K562 (cell line): Measurements from ENCODE around the gene BEST2. TPM values are rescaled to one million over a fixed set of nuclear protein-coding genes. Genes with fewer than 3 reads are reported as not detected.

Source experiments
- ETV1 ChIP-seq: fragments of 450-650 bp; conservative IDR thresholded peaks from 2 replicates; pipeline ENCODE4 v1.6.1; 2016; ENCODE audit warnings: missing genetic modification characterization, control low read depth, low read depth, missing compliant biosample characterization
- FOSL1 ChIP-seq: fragments of 200-800 bp; sonication (Bioruptor generic); conservative IDR thresholded peaks from 2 replicates; pipeline ENCODE4 v1.6.1; 2016; ENCODE audit warnings: missing genetic modification characterization, missing compliant biosample characterization
- GABPA ChIP-seq: fragments of 200-800 bp; sonication (Bioruptor generic); conservative IDR thresholded peaks from 2 replicates; pipeline ENCODE4 v1.6.1; 2016; ENCODE audit warnings: low read depth, missing genetic modification characterization, missing compliant biosample characterization
- ILF3 ChIP-seq: fragments of 450-650 bp; IDR thresholded peaks from 2 replicates; pipeline ENCODE4 v1.6.1; 2018; ENCODE audit warnings: antibody characterized with exemption, mild to moderate bottlenecking, moderate library complexity, borderline replicate concordance
- KAT8 ChIP-seq: fragments of 450-650 bp; IDR thresholded peaks from 2 replicates; pipeline ENCODE4 v1.6.1; 2016; ENCODE audit warnings: low read depth, mild to moderate bottlenecking
- LARP7 ChIP-seq: fragments of 450-650 bp; IDR thresholded peaks from 2 replicates; pipeline ENCODE4 v1.6.1; 2016
- MLLT1 ChIP-seq, 2 experiments: fragments of 450-650 bp; IDR thresholded peaks; 2 replicates each; pipeline ENCODE4 v1.6.1; 2016
- POLR2B ChIP-seq: fragments of 450-650 bp; IDR thresholded peaks from 2 replicates; pipeline ENCODE4 v1.6.1; 2018; ENCODE audit warnings: low read depth; ENCODE audit not compliant: partially characterized antibody
- RBM39 ChIP-seq: fragments of 200-400 bp; formaldehyde crosslinking; optimal IDR thresholded peaks from 2 replicates; pipeline ENCODE3; 2018; ENCODE audit warnings: low read depth, low read length
- TCFL5 ChIP-seq: fragments of 250-450 bp; sonication (Bioruptor Pico); conservative IDR thresholded peaks from 2 replicates; pipeline ENCODE4 v1.6.1; 2021; ENCODE audit warnings: mild to moderate bottlenecking, moderate library complexity, matching md5 sums
- ZKSCAN3 ChIP-seq: fragments of 250-450 bp; sonication (Bioruptor Pico); IDR thresholded peaks from 2 replicates; pipeline ENCODE4 v1.4.0; 2020
- polyA plus RNA-seq, 8 experiments: library from polyadenylated mRNA; depleted of rRNA in 4 of 8; stranded (reverse) in 5 of 8; unstranded in 3 of 8; fragments of >200 nt; fragmentation: Nextera tagmentation in 2 of 8; fragmentation: Illumina TruSeq in 1 of 8; extraction: Ambion mirVana in 2 of 8; extraction: Trizol in 1 of 8; gene quantifications; 2 replicates each; pipeline versions ENCODE4 v1.2.1 to v1.2.3, GENCODE V29; 2011 to 2014; ENCODE audit warnings: inconsistent platforms in 1 of 8, missing spikeins in 1 of 8
- total RNA-seq, 7 experiments: library from RNA; depleted of rRNA in 6 of 7; stranded (reverse); fragments of >200 nt in 6 of 7; fragmentation: Illumina TruSeq in 2 of 7; extraction: Trizol in 2 of 7; gene quantifications; 2 replicates each; pipeline versions ENCODE4 v1.2.1 to v1.2.3, GENCODE V29; 2011 to 2021; ENCODE audit warnings: low replicate concordance in 1 of 7
- TF ChIP-seq, protein P1 (sequence below), 3 experiments: fragments of 200-800 bp in 1 of 3; fragments of 250-450 bp in 1 of 3; fragments of 450-650 bp in 1 of 3; sonication (Bioruptor Pico) in 1 of 3; sonication (Bioruptor generic) in 1 of 3; formaldehyde crosslinking in 1 of 3; IDR thresholded peaks; 2 replicates each; pipeline versions ENCODE4 v1.6.1 to v1.8.0; 2016 to 2022; ENCODE audit warnings: mild to moderate bottlenecking in 2 of 3, missing genetic modification characterization in 2 of 3, missing compliant biosample characterization in 1 of 3, moderate library complexity in 1 of 3
- TF ChIP-seq, protein P2 (sequence below): sonication (generic); formaldehyde crosslinking; IDR thresholded peaks from 2 replicates; pipeline ENCODE4 v1.8.1; 2023; ENCODE audit warnings: mild to moderate bottlenecking, missing genetic modification reagents
- TF ChIP-seq, protein P3 (sequence below): sonication (generic); formaldehyde crosslinking; IDR thresholded peaks from 2 replicates; pipeline ENCODE4 v1.5.0; 2020; ENCODE audit warnings: missing genetic modification reagents
- TF ChIP-seq, protein P4 (sequence below): fragments of 250-450 bp; sonication (Bioruptor Pico); IDR thresholded peaks from 2 replicates; pipeline ENCODE4 v1.9.0; 2021; ENCODE audit warnings: mild to moderate bottlenecking, inconsistent platforms

Gene BEST2
- total and polyA plus RNA-seq, 9 of the 15 experiments (the other 6 are each of a cell fraction or from before 2014, with no cell fraction given), result not detected

DNA sequence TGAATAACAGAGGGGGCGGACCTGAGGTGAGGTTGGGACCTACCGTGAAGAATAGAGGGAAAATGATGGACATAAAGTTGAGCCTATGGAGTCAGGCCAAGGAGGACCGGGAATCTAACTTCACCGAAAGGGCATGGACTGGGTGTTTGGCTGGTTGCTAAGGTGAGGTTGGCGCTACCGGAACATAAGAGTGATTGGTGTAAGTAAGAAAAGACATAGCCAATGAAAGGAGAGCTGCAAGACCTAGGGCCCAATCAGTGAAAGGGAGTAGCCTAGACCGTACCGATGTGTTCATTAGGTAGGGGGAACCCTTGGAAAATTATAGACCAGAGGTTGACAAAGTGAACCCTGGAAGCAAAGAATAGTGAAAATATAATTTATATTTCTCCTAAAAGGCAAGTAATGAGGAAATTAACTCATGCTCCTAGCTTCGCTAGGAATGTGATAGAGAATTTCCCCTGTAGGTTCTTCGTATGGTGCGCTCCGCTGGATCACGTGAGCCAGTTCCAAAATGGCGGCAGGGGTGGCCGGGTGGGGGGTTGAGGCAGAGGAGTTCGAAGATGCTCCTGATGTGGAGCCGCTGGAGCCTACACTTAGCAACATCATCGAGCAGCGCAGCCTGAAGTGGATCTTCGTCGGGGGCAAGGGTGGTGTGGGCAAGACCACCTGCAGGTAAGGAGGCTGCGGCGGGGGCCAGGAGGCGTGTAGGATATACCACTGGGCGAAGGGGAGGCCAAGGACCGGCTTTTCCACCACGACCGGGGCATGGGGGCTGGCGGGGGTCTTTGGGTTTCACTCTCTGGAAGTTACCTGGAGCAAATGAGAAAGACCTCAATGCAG, 14.4 kb upstream of the BEST2 start, which contains the start of gene GET3 (continued):
- 0 out of 2 replicates have a peak, but pooled peaks have one; percentile 18 for TF ChIP-seq TCFL5 (CRISPR knock-in tag)
- 0 out of 4 replicates have a peak, but pooled peaks of 1 of the 2 experiments have one; percentile 12 for TF ChIP-seq MLLT1 (IDR thresholded peaks at IDR 0.05)
- TF ChIP-seq, protein P1, sequence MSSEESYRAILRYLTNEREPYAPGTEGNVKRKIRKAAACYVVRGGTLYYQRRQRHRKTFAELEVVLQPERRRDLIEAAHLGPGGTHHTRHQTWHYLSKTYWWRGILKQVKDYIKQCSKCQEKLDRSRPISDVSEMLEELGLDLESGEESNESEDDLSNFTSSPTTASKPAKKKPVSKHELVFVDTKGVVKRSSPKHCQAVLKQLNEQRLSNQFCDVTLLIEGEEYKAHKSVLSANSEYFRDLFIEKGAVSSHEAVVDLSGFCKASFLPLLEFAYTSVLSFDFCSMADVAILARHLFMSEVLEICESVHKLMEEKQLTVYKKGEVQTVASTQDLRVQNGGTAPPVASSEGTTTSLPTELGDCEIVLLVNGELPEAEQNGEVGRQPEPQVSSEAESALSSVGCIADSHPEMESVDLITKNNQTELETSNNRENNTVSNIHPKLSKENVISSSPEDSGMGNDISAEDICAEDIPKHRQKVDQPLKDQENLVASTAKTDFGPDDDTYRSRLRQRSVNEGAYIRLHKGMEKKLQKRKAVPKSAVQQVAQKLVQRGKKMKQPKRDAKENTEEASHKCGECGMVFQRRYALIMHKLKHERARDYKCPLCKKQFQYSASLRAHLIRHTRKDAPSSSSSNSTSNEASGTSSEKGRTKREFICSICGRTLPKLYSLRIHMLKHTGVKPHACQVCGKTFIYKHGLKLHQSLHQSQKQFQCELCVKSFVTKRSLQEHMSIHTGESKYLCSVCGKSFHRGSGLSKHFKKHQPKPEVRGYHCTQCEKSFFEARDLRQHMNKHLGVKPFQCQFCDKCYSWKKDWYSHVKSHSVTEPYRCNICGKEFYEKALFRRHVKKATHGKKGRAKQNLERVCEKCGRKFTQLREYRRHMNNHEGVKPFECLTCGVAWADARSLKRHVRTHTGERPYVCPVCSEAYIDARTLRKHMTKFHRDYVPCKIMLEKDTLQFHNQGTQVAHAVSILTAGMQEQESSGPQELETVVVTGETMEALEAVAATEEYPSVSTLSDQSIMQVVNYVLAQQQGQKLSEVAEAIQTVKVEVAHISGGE (CRISPR knock-in tag; IDR thresholded peaks at IDR 0.05), result no peak
- no peak for TF ChIP-seq LARP7
- TF ChIP-seq POLR2B, result peak; percentile 74
- TF ChIP-seq GABPA, result peak; percentile 80
- TF ChIP-seq KAT8, result peak; percentile 75; the same call in 1 of the 2 replicates
- TF ChIP-seq, protein P2, sequence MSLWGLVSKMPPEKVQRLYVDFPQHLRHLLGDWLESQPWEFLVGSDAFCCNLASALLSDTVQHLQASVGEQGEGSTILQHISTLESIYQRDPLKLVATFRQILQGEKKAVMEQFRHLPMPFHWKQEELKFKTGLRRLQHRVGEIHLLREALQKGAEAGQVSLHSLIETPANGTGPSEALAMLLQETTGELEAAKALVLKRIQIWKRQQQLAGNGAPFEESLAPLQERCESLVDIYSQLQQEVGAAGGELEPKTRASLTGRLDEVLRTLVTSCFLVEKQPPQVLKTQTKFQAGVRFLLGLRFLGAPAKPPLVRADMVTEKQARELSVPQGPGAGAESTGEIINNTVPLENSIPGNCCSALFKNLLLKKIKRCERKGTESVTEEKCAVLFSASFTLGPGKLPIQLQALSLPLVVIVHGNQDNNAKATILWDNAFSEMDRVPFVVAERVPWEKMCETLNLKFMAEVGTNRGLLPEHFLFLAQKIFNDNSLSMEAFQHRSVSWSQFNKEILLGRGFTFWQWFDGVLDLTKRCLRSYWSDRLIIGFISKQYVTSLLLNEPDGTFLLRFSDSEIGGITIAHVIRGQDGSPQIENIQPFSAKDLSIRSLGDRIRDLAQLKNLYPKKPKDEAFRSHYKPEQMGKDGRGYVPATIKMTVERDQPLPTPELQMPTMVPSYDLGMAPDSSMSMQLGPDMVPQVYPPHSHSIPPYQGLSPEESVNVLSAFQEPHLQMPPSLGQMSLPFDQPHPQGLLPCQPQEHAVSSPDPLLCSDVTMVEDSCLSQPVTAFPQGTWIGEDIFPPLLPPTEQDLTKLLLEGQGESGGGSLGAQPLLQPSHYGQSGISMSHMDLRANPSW (CRISPR knock-in tag), result no peak
- 0 out of 2 replicates have a peak, but pooled peaks have one; percentile 23 for TF ChIP-seq FOSL1 (tag)
- peak; percentile 69; the same call in 1 of the 2 replicates for TF ChIP-seq ILF3
- TF ChIP-seq, protein P3, sequence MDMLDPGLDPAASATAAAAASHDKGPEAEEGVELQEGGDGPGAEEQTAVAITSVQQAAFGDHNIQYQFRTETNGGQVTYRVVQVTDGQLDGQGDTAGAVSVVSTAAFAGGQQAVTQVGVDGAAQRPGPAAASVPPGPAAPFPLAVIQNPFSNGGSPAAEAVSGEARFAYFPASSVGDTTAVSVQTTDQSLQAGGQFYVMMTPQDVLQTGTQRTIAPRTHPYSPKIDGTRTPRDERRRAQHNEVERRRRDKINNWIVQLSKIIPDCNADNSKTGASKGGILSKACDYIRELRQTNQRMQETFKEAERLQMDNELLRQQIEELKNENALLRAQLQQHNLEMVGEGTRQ (CRISPR knock-in tag), result peak; percentile 99
- TF ChIP-seq ZKSCAN3, result no peak
- peak; percentile 16; the same call in 1 of the 2 replicates for TF ChIP-seq ETV1 (tag)
- TF ChIP-seq, protein P4, sequence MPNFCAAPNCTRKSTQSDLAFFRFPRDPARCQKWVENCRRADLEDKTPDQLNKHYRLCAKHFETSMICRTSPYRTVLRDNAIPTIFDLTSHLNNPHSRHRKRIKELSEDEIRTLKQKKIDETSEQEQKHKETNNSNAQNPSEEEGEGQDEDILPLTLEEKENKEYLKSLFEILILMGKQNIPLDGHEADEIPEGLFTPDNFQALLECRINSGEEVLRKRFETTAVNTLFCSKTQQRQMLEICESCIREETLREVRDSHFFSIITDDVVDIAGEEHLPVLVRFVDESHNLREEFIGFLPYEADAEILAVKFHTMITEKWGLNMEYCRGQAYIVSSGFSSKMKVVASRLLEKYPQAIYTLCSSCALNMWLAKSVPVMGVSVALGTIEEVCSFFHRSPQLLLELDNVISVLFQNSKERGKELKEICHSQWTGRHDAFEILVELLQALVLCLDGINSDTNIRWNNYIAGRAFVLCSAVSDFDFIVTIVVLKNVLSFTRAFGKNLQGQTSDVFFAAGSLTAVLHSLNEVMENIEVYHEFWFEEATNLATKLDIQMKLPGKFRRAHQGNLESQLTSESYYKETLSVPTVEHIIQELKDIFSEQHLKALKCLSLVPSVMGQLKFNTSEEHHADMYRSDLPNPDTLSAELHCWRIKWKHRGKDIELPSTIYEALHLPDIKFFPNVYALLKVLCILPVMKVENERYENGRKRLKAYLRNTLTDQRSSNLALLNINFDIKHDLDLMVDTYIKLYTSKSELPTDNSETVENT, result 0 out of 2 replicates have a peak, but pooled peaks have one; percentile 34
- no peak for TF ChIP-seq RBM39
